ENCODE data around the gene GRB7. TPM values are rescaled to one million over a fixed set of nuclear protein-coding genes. Genes with fewer than 3 reads are reported as not detected.
"Not testable (repeated sequence)": the region's sequence is repeated elsewhere in the genome, so short reads cannot be mapped to it uniquely, and the experiment has no call there.

GRB7 gene
- total RNA-seq, 2 donors from 2014 or later: 3.5 to 6.0 TPM

GRCh38 chr17:39702901-39703893 is 34.5 kb upstream of the GRB7 start:
- DNase-seq (no peak), ATAC-seq (replicated peaks in 1 of 2) (no peak)
- Mint-ChIP-seq H3K4me3 (no peak overlapping the region), H3K9me3 (no peaks in the 10 kb centered on the region), H3K36me3 (ENCODE audit: insufficient read depth in 2 of 2) (no peaks in the 10 kb centered on the region), H3K4me1 (ENCODE audit: low read depth) (peaks cover 28% of the 10 kb centered on the region), H3K27ac (no peak overlapping the region), H3K27me3 (ENCODE audit: low read depth) (peaks cover 37% of the 10 kb centered on the region)

- H3K9me3 Mint-ChIP-seq: no peaks in the 10 kb centered on the region
- ATAC-seq (replicated peaks in 1 of 2) (no peak), DNase-seq (no peak)
- H3K27ac Mint-ChIP-seq: no peak overlapping the region
- no peak overlapping the region for H3K4me3 Mint-ChIP-seq
- H3K4me1 Mint-ChIP-seq (ENCODE audit: low read depth): peaks cover 28% of the 10 kb centered on the region
- H3K36me3 Mint-ChIP-seq (ENCODE audit: insufficient read depth in 2 of 2): no peaks in the 10 kb centered on the region
- H3K27me3 Mint-ChIP-seq (ENCODE audit: low read depth): peaks cover 35% of the 10 kb centered on the region
Observed at GRCh38 chr17:39703913-39704312, 33.8 kb upstream of the GRB7 start.

- no peak for DNase-seq
- Mint-ChIP-seq H3K9me3 (no peaks in the 10 kb centered on the region), H3K36me3 (ENCODE audit: insufficient read depth in 2 of 2) (no peaks in the 10 kb centered on the region), H3K4me1 (ENCODE audit: low read depth) (peaks cover 22% of the 10 kb centered on the region), H3K27me3 (ENCODE audit: low read depth) (peaks cover 24% of the 10 kb centered on the region), H3K4me3 (no peak overlapping the region), H3K27ac (no peak overlapping the region)
- no peak for ATAC-seq (replicated peaks in 1 of 2)
Observed at GRCh38 chr17:39704821-39705551, 32.8 kb upstream of the GRB7 start.

GRCh38 chr17:39705786-39706348 is 31.9 kb upstream of the GRB7 start:
- Mint-ChIP-seq H3K36me3 (ENCODE audit: insufficient read depth in 2 of 2) (no peaks in the 10 kb centered on the region), H3K27ac (no peak overlapping the region), H3K4me3 (no peak overlapping the region), H3K27me3 (ENCODE audit: low read depth) (peaks cover 18% of the 10 kb centered on the region), H3K9me3 (no peaks in the 10 kb centered on the region), H3K4me1 (ENCODE audit: low read depth) (peaks cover 17% of the 10 kb centered on the region)
- DNase-seq (no peak), ATAC-seq (replicated peaks in 1 of 2) (no peak)

- H3K4me1 Mint-ChIP-seq (ENCODE audit: low read depth): peaks cover 13% of the 10 kb centered on the region
- H3K27me3 Mint-ChIP-seq (ENCODE audit: low read depth): peaks cover 13% of the 10 kb centered on the region
- DNase-seq (no peak), ATAC-seq (replicated peaks in 1 of 2) (no peak)
- H3K36me3 Mint-ChIP-seq (ENCODE audit: insufficient read depth in 2 of 2): no peaks in the 10 kb centered on the region
- no peak overlapping the region for H3K4me3 Mint-ChIP-seq
- no peaks in the 10 kb centered on the region for H3K9me3 Mint-ChIP-seq
- H3K27ac Mint-ChIP-seq: no peak overlapping the region
Observed at GRCh38 chr17:39706383-39706782, 31.4 kb upstream of the GRB7 start.

GRCh38 chr17:39706921-39707337 is 30.8 kb upstream of the GRB7 start:
- Mint-ChIP-seq H3K4me3 (no peak overlapping the region), H3K27me3 (ENCODE audit: low read depth) (peaks cover 8% of the 10 kb centered on the region), H3K36me3 (ENCODE audit: insufficient read depth in 2 of 2) (no peaks in the 10 kb centered on the region), H3K27ac (peak overlapping the region; percentile 84), H3K4me1 (ENCODE audit: low read depth) (peaks cover 13% of the 10 kb centered on the region), H3K9me3 (no peaks in the 10 kb centered on the region)
- no peak for DNase-seq
- peak in 1 of 2 donors; percentile 38 for ATAC-seq (replicated peaks in 1 of 2)

GRCh38 chr17:39709319-39709997 is 28.3 kb upstream of the GRB7 start:
- ATAC-seq (replicated peaks in 1 of 2) (no peak), DNase-seq (no peak)
- Mint-ChIP-seq H3K27ac (no peak overlapping the region), H3K36me3 (ENCODE audit: insufficient read depth in 2 of 2) (no peaks in the 10 kb centered on the region), H3K4me1 (ENCODE audit: low read depth) (peaks cover 7% of the 10 kb centered on the region), H3K27me3 (ENCODE audit: low read depth) (no peaks in the 10 kb centered on the region), H3K9me3 (no peaks in the 10 kb centered on the region), H3K4me3 (no peak overlapping the region)

GRCh38 chr17:39709998-39710964 is 27.5 kb upstream of the GRB7 start:
- Mint-ChIP-seq H3K4me3 (no peak overlapping the region), H3K9me3 (no peaks in the 10 kb centered on the region), H3K27me3 (ENCODE audit: low read depth) (no peaks in the 10 kb centered on the region), H3K27ac (no peak overlapping the region), H3K36me3 (ENCODE audit: insufficient read depth in 2 of 2) (no peaks in the 10 kb centered on the region), H3K4me1 (ENCODE audit: low read depth) (peaks cover 7% of the 10 kb centered on the region)
- ATAC-seq (replicated peaks in 1 of 2) (no peak), DNase-seq (no peak)

GRCh38 chr17:39711071-39711470 is 26.7 kb upstream of the GRB7 start:
- not testable (repeated sequence) for H3K36me3 Mint-ChIP-seq (ENCODE audit: insufficient read depth in 2 of 2)

GRCh38 chr17:39711851-39712250 is 25.9 kb upstream of the GRB7 start:
- no peak for DNase-seq
- no peaks in the 10 kb centered on the region for H3K9me3 Mint-ChIP-seq
- ATAC-seq (replicated peaks in 1 of 2): no peak
- H3K4me1 Mint-ChIP-seq (ENCODE audit: low read depth): peaks cover 6% of the 10 kb centered on the region
- no peak overlapping the region for H3K4me3 Mint-ChIP-seq
- H3K27me3 Mint-ChIP-seq (ENCODE audit: low read depth): no peaks in the 10 kb centered on the region
- no peaks in the 10 kb centered on the region for H3K36me3 Mint-ChIP-seq (ENCODE audit: insufficient read depth in 2 of 2)
- H3K27ac Mint-ChIP-seq: no peak overlapping the region

More at GRCh38 chr17:39711071-39711470, 26.7 kb upstream of the GRB7 start:
- H3K27ac Mint-ChIP-seq; DNase-seq; H3K9me3 Mint-ChIP-seq; H3K4me1 Mint-ChIP-seq (ENCODE audit: low read depth); H3K27me3 Mint-ChIP-seq (ENCODE audit: low read depth); H3K4me3 Mint-ChIP-seq; ATAC-seq (replicated peaks in 1 of 2): not testable (repeated sequence)

- ATAC-seq (replicated peaks in 1 of 2) (no peak), DNase-seq (no peak)
- no peak overlapping the region for H3K27ac Mint-ChIP-seq
- no peak overlapping the region for H3K4me3 Mint-ChIP-seq
- no peaks in the 10 kb centered on the region for H3K36me3 Mint-ChIP-seq (ENCODE audit: insufficient read depth in 2 of 2)
- no peaks in the 10 kb centered on the region for H3K9me3 Mint-ChIP-seq
- H3K4me1 Mint-ChIP-seq (ENCODE audit: low read depth): no peaks in the 10 kb centered on the region
- H3K27me3 Mint-ChIP-seq (ENCODE audit: low read depth): no peaks in the 10 kb centered on the region
Observed at GRCh38 chr17:39714234-39714633, 23.5 kb upstream of the GRB7 start.
